ENCODE measurements around the gene C1QTNF6. TPM values are rescaled to one million over a fixed set of nuclear protein-coding genes. Genes with fewer than 3 reads are reported as not detected.

C1QTNF6 gene
- total RNA-seq, 1 donor from 2014 or later, result 3.3 TPM

GRCh38 chr22:37175414-37176281 is 12.4 kb downstream of the C1QTNF6 start:
- Mint-ChIP-seq H3K36me3 (ENCODE audit: unreplicated experiment) (peaks cover 2% of the 10 kb centered on the region), H3K27ac (ENCODE audit: unreplicated experiment) (no peak overlapping the region), H3K4me1 (ENCODE audit: low read depth, unreplicated experiment) (peaks cover 4% of the 10 kb centered on the region), H3K4me3 (ENCODE audit: unreplicated experiment) (no peak overlapping the region), H3K27me3 (ENCODE audit: unreplicated experiment) (peaks cover 5% of the 10 kb centered on the region), H3K9me3 (ENCODE audit: unreplicated experiment) (peaks cover 3% of the 10 kb centered on the region)
- peak; percentile 4 for DNase-seq
- no peak for TF ChIP-seq CTCF (IDR thresholded peaks at IDR 0.05; ENCODE audit: partially characterized antibody, unreplicated experiment)

- Mint-ChIP-seq H3K4me1 (ENCODE audit: low read depth, unreplicated experiment) (peaks cover 4% of the 10 kb centered on the region), H3K27me3 (ENCODE audit: unreplicated experiment) (peaks cover 7% of the 10 kb centered on the region), H3K27ac (ENCODE audit: unreplicated experiment) (no peak overlapping the region)
Observed at GRCh38 chr22:37174964-37175363, 13.1 kb downstream of the C1QTNF6 start.

GRCh38 chr22:37173709-37174108 is 14.3 kb downstream of the C1QTNF6 start:
- peaks cover 14% of the 10 kb centered on the region for H3K36me3 Mint-ChIP-seq (ENCODE audit: unreplicated experiment)

More at GRCh38 chr22:37174964-37175363, 13.1 kb downstream of the C1QTNF6 start:
- Mint-ChIP-seq H3K4me3 (ENCODE audit: unreplicated experiment) (no peak overlapping the region), H3K36me3 (ENCODE audit: unreplicated experiment) (peaks cover 7% of the 10 kb centered on the region), H3K9me3 (ENCODE audit: unreplicated experiment) (peaks cover 3% of the 10 kb centered on the region)
- TF ChIP-seq CTCF (IDR thresholded peaks at IDR 0.05; ENCODE audit: partially characterized antibody, unreplicated experiment), result no peak
- peak; percentile 2 for DNase-seq

GRCh38 chr22:37172266-37173245 is 15.5 kb downstream of the C1QTNF6 start:
- Mint-ChIP-seq H3K9me3 (ENCODE audit: unreplicated experiment) (peaks cover 7% of the 10 kb centered on the region), H3K4me3 (ENCODE audit: unreplicated experiment) (no peak overlapping the region), H3K27ac (ENCODE audit: unreplicated experiment) (no peak overlapping the region), H3K27me3 (ENCODE audit: unreplicated experiment) (peaks cover 10% of the 10 kb centered on the region), H3K4me1 (ENCODE audit: low read depth, unreplicated experiment) (no peaks in the 10 kb centered on the region), H3K36me3 (ENCODE audit: unreplicated experiment) (peaks cover 14% of the 10 kb centered on the region)
- no peak for TF ChIP-seq CTCF (IDR thresholded peaks at IDR 0.05; ENCODE audit: partially characterized antibody, unreplicated experiment)
- peak; percentile 10 for DNase-seq

More at GRCh38 chr22:37173709-37174108, 14.3 kb downstream of the C1QTNF6 start:
- peak; percentile 2 for DNase-seq
- Mint-ChIP-seq H3K4me1 (ENCODE audit: low read depth, unreplicated experiment) (peaks cover 4% of the 10 kb centered on the region), H3K27me3 (ENCODE audit: unreplicated experiment) (peaks cover 7% of the 10 kb centered on the region), H3K4me3 (ENCODE audit: unreplicated experiment) (no peak overlapping the region), H3K9me3 (ENCODE audit: unreplicated experiment) (peaks cover 7% of the 10 kb centered on the region), H3K27ac (ENCODE audit: unreplicated experiment) (no peak overlapping the region)
- TF ChIP-seq CTCF (IDR thresholded peaks at IDR 0.05; ENCODE audit: partially characterized antibody, unreplicated experiment), result no peak

All from glutamatergic neuron (in vitro differentiated cells).